ENCODE measurements around the gene TMEM72. TPM values are rescaled to one million over a fixed set of nuclear protein-coding genes. Genes with fewer than 3 reads are reported as not detected.

TMEM72 gene
- total and polyA plus RNA-seq, 2 experiments from 2014 or later = not detected

DNA sequence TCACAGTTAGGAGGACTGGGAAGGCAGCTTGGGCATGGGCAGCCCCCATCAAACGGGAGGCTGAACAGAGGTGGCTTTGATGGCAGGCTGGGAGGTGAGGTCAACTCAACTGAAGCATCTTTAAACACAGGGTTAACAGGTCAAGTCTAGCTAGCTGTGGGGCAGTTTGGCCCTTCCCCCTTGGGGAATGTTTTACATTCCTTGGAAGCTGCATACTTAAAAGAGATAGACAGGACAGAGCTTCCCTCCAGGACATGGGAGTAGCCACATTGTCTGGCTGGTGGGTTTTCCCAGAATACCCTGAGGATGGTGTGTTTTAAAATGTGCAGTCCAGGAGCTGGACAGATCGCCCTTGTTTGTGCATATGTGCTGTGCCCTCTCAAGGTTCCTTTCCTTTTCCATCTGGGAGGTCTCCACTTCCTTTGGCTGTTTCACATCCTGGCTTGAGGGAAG is 41.7 kb downstream of the TMEM72 start:
- H3K27ac ChIP-seq (ENCODE audit: low read depth) = no peak overlapping the region
- peak overlapping the region; percentile 7; the same call in 1 of the 2 replicates for H3K4me2 ChIP-seq
- peak; percentile 73 for DNase-seq (ENCODE audit: low spot score)

More for the DNA sequence above, 41.7 kb downstream of the TMEM72 start:
- H3K9me3 Mint-ChIP-seq = no peaks in the 10 kb centered on the region
- peaks cover 11% of the 10 kb centered on the region; the same call in 2 of the 3 replicates for H3K36me3 Mint-ChIP-seq (ENCODE audit: low read depth)
- Histone ChIP-seq H3K79me2 (replicated peaks; ENCODE audit: insufficient read depth) (no peaks in the 10 kb centered on the region), H4K20me1 (replicated peaks; ENCODE audit: insufficient read depth) (no peaks in the 10 kb centered on the region), H3F3A (replicated peaks; ENCODE audit: low read depth) (no peaks in the 10 kb centered on the region), H2AFZ (no peak overlapping the region), H3K9me2 (ENCODE audit: insufficient read depth) (no peaks in the 10 kb centered on the region), H3K36me3 (ENCODE audit: insufficient read depth) (no peaks in the 10 kb centered on the region), H3K4me3 (no peak overlapping the region), H3K4me1 (ENCODE audit: insufficient read depth) (peaks cover 8% of the 10 kb centered on the region), H3K27me3 (ENCODE audit: insufficient read depth) (no peaks in the 10 kb centered on the region)
- no peak overlapping the region for H3K27ac Mint-ChIP-seq
- no peak overlapping the region; the same call in 2 of the 3 replicates for H3K4me3 Mint-ChIP-seq
- H3K27me3 Mint-ChIP-seq (ENCODE audit: insufficient read depth, low read depth, poor library complexity) = peaks cover 10% of the 10 kb centered on the region
- peak; percentile 83 for ATAC-seq
- peaks cover 22% of the 10 kb centered on the region for H3K4me1 Mint-ChIP-seq
- TF ChIP-seq ZNF331 (CRISPR knock-in tag; IDR thresholded peaks at IDR 0.05; ENCODE audit: low read depth) (no peak), POLR2AphosphoS5 (IDR thresholded peaks at IDR 0.05; ENCODE audit: low read depth) (no peak), EZH2phosphoT487 (IDR thresholded peaks at IDR 0.05; ENCODE audit: unreplicated experiment) (no peak), ZNF114 (CRISPR knock-in tag; IDR thresholded peaks at IDR 0.05) (no peak), STAT1 (IDR thresholded peaks at IDR 0.05; ENCODE audit: unreplicated experiment) (no peak), EZH2 (IDR thresholded peaks at IDR 0.05; ENCODE audit: low read depth, unreplicated experiment) (no peak), CREB1 (CRISPR knock-in tag; IDR thresholded peaks at IDR 0.05; ENCODE audit: low read depth) (no peak)
- TF ChIP-seq, protein P1, sequence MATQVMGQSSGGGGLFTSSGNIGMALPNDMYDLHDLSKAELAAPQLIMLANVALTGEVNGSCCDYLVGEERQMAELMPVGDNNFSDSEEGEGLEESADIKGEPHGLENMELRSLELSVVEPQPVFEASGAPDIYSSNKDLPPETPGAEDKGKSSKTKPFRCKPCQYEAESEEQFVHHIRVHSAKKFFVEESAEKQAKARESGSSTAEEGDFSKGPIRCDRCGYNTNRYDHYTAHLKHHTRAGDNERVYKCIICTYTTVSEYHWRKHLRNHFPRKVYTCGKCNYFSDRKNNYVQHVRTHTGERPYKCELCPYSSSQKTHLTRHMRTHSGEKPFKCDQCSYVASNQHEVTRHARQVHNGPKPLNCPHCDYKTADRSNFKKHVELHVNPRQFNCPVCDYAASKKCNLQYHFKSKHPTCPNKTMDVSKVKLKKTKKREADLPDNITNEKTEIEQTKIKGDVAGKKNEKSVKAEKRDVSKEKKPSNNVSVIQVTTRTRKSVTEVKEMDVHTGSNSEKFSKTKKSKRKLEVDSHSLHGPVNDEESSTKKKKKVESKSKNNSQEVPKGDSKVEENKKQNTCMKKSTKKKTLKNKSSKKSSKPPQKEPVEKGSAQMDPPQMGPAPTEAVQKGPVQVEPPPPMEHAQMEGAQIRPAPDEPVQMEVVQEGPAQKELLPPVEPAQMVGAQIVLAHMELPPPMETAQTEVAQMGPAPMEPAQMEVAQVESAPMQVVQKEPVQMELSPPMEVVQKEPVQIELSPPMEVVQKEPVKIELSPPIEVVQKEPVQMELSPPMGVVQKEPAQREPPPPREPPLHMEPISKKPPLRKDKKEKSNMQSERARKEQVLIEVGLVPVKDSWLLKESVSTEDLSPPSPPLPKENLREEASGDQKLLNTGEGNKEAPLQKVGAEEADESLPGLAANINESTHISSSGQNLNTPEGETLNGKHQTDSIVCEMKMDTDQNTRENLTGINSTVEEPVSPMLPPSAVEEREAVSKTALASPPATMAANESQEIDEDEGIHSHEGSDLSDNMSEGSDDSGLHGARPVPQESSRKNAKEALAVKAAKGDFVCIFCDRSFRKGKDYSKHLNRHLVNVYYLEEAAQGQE (IDR thresholded peaks at IDR 0.05; ENCODE audit: unreplicated experiment) = no peak
- TF ChIP-seq, protein P2, sequence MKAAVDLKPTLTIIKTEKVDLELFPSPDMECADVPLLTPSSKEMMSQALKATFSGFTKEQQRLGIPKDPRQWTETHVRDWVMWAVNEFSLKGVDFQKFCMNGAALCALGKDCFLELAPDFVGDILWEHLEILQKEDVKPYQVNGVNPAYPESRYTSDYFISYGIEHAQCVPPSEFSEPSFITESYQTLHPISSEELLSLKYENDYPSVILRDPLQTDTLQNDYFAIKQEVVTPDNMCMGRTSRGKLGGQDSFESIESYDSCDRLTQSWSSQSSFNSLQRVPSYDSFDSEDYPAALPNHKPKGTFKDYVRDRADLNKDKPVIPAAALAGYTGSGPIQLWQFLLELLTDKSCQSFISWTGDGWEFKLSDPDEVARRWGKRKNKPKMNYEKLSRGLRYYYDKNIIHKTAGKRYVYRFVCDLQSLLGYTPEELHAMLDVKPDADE (IDR thresholded peaks at IDR 0.05) = no peak
- TF ChIP-seq, protein P3, sequence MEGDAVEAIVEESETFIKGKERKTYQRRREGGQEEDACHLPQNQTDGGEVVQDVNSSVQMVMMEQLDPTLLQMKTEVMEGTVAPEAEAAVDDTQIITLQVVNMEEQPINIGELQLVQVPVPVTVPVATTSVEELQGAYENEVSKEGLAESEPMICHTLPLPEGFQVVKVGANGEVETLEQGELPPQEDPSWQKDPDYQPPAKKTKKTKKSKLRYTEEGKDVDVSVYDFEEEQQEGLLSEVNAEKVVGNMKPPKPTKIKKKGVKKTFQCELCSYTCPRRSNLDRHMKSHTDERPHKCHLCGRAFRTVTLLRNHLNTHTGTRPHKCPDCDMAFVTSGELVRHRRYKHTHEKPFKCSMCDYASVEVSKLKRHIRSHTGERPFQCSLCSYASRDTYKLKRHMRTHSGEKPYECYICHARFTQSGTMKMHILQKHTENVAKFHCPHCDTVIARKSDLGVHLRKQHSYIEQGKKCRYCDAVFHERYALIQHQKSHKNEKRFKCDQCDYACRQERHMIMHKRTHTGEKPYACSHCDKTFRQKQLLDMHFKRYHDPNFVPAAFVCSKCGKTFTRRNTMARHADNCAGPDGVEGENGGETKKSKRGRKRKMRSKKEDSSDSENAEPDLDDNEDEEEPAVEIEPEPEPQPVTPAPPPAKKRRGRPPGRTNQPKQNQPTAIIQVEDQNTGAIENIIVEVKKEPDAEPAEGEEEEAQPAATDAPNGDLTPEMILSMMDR (conservative IDR thresholded peaks at IDR 0.05; ENCODE audit: low read depth in 2 of 2) = no peak
- TF ChIP-seq, protein P4, sequence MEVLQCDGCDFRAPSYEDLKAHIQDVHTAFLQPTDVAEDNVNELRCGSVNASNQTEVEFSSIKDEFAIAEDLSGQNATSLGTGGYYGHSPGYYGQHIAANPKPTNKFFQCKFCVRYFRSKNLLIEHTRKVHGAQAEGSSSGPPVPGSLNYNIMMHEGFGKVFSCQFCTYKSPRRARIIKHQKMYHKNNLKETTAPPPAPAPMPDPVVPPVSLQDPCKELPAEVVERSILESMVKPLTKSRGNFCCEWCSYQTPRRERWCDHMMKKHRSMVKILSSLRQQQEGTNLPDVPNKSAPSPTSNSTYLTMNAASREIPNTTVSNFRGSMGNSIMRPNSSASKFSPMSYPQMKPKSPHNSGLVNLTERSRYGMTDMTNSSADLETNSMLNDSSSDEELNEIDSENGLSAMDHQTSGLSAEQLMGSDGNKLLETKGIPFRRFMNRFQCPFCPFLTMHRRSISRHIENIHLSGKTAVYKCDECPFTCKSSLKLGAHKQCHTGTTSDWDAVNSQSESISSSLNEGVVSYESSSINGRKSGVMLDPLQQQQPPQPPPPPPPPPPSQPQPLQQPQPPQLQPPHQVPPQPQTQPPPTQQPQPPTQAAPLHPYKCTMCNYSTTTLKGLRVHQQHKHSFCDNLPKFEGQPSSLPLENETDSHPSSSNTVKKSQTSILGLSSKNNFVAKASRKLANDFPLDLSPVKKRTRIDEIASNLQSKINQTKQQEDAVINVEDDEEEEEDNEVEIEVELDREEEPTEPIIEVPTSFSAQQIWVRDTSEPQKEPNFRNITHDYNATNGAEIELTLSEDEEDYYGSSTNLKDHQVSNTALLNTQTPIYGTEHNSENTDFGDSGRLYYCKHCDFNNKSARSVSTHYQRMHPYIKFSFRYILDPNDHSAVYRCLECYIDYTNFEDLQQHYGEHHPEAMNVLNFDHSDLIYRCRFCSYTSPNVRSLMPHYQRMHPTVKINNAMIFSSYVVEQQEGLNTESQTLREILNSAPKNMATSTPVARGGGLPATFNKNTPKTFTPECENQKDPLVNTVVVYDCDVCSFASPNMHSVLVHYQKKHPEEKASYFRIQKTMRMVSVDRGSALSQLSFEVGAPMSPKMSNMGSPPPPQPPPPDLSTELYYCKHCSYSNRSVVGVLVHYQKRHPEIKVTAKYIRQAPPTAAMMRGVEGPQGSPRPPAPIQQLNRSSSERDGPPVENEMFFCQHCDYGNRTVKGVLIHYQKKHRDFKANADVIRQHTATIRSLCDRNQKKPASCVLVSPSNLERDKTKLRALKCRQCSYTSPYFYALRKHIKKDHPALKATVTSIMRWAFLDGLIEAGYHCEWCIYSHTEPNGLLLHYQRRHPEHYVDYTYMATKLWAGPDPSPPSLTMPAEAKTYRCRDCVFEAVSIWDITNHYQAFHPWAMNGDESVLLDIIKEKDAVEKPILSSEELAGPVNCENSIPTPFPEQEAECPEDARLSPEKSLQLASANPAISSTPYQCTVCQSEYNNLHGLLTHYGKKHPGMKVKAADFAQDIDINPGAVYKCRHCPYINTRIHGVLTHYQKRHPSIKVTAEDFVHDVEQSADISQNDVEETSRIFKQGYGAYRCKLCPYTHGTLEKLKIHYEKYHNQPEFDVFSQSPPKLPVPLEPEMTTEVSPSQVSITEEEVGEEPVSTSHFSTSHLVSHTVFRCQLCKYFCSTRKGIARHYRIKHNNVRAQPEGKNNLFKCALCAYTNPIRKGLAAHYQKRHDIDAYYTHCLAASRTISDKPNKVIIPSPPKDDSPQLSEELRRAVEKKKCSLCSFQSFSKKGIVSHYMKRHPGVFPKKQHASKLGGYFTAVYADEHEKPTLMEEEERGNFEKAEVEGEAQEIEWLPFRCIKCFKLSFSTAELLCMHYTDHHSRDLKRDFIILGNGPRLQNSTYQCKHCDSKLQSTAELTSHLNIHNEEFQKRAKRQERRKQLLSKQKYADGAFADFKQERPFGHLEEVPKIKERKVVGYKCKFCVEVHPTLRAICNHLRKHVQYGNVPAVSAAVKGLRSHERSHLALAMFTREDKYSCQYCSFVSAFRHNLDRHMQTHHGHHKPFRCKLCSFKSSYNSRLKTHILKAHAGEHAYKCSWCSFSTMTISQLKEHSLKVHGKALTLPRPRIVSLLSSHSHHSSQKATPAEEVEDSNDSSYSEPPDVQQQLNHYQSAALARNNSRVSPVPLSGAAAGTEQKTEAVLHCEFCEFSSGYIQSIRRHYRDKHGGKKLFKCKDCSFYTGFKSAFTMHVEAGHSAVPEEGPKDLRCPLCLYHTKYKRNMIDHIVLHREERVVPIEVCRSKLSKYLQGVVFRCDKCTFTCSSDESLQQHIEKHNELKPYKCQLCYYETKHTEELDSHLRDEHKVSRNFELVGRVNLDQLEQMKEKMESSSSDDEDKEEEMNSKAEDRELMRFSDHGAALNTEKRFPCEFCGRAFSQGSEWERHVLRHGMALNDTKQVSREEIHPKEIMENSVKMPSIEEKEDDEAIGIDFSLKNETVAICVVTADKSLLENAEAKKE (CRISPR knock-in tag; IDR thresholded peaks at IDR 0.05) = no peak

All from GM23338 (cell line).